Kidney epithelial cell (primary cell): ENCODE data around the gene RNF20. TPM values are rescaled to one million over a fixed set of nuclear protein-coding genes. Genes with fewer than 3 reads are reported as not detected.

ENCODE experiments used
- DNase-seq: peaks from one replicate; pipeline ENCODE4 v3.0.0-alpha.2; 2010; ENCODE audit warnings: low read depth
- H3K27me3 ChIP-seq: 2 replicates; pipeline ENCODE4 v1.6.0; 2011; ENCODE audit warnings: low read length; ENCODE audit not compliant: control insufficient read depth, insufficient read depth
- H3K36me3 ChIP-seq: 2 replicates; pipeline ENCODE4 v1.5.1; 2011; ENCODE audit warnings: low read length; ENCODE audit not compliant: control insufficient read depth, insufficient read depth
- H3K4me3 ChIP-seq: 2 replicates; pipeline ENCODE4 v1.5.1; 2011; ENCODE audit warnings: low read depth, mild to moderate bottlenecking, control low read depth, low read length
- total RNA-seq: library from RNA; depleted of rRNA; stranded (reverse); fragments of >200 nt; gene quantifications from 2 replicates; pipeline ENCODE4 v1.2.3, GENCODE V29; 2015
- TF ChIP-seq, protein P1 (sequence below): IDR thresholded peaks from 2 replicates; pipeline ENCODE4 v1.5.1; 2011; ENCODE audit warnings: mild to moderate bottlenecking, moderate library complexity, low read length, control low read depth, inconsistent platforms; ENCODE audit not compliant: insufficient read depth, poor library complexity, severe bottlenecking

The RNF20 gene
- total RNA-seq, 1 donor from 2014 or later: 26.1 TPM

GRCh38 chr9:101574731-101575333 lies 41.2 kb downstream of the RNF20 start:
- TF ChIP-seq, protein P1, sequence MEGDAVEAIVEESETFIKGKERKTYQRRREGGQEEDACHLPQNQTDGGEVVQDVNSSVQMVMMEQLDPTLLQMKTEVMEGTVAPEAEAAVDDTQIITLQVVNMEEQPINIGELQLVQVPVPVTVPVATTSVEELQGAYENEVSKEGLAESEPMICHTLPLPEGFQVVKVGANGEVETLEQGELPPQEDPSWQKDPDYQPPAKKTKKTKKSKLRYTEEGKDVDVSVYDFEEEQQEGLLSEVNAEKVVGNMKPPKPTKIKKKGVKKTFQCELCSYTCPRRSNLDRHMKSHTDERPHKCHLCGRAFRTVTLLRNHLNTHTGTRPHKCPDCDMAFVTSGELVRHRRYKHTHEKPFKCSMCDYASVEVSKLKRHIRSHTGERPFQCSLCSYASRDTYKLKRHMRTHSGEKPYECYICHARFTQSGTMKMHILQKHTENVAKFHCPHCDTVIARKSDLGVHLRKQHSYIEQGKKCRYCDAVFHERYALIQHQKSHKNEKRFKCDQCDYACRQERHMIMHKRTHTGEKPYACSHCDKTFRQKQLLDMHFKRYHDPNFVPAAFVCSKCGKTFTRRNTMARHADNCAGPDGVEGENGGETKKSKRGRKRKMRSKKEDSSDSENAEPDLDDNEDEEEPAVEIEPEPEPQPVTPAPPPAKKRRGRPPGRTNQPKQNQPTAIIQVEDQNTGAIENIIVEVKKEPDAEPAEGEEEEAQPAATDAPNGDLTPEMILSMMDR: no peak
- H3K27me3 ChIP-seq: no peaks in the 10 kb centered on the region
- DNase-seq: no peak

DNA sequence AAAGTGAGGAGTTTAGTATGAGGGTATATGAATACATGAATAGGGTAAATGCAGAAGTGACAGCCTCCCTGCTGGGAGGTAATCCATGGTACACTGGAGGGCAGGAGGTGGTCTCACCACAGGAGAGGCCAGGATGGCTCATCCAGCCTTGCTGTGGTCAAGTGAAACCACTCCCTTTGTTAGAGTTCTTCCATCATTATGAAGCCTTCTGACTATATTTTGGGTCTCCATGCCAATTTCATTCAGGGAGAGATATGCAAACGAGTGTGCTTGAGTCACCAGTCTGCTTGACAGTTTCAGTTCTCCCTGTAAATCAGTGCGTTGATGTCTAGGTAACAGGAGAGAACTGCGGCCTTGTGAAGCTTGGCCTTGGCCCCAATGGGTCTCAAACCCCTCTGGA lies 44.7 kb downstream of the RNF20 start:
- TF ChIP-seq, protein P1: no peak
- H3K36me3 ChIP-seq: no peaks in the 10 kb centered on the region
- DNase-seq: no peak
- no peak overlapping the region for H3K4me3 ChIP-seq
- no peaks in the 10 kb centered on the region for H3K27me3 ChIP-seq

More at GRCh38 chr9:101574731-101575333, 41.2 kb downstream of the RNF20 start:
- H3K4me3 ChIP-seq: no peak overlapping the region
- no peaks in the 10 kb centered on the region for H3K36me3 ChIP-seq

- TF ChIP-seq, protein P1: no peak
- H3K27me3 ChIP-seq: no peaks in the 10 kb centered on the region
- no peaks in the 10 kb centered on the region for H3K36me3 ChIP-seq
- no peak overlapping the region for H3K4me3 ChIP-seq
- no peak for DNase-seq
Measured at GRCh38 chr9:101579711-101580545, 46.3 kb downstream of the RNF20 start.

DNA sequence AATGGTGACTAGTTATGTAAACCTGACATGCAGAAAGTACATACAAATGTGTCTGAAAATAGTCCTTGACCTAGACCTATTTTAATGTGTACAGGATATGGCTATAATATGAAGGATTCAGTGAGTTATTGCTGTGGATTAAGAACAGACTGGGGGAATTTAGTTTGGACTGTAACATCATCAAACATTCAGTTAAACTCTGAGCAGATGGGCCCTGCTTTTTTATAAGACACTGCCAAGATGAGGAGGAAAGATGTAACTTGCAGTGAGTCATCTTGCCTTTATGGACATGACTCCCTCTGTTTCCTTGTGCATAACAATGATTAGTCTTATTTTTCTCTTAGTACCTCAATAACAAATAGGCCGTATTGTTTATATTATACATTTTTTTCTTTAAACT lies 48.9 kb downstream of the RNF20 start:
- Histone ChIP-seq H3K27me3 (no peaks in the 10 kb centered on the region), H3K4me3 (no peak overlapping the region), H3K36me3 (no peaks in the 10 kb centered on the region)
- TF ChIP-seq, protein P1: no peak
- DNase-seq: no peak

- H3K4me3 ChIP-seq: no peak overlapping the region
- no peaks in the 10 kb centered on the region for H3K36me3 ChIP-seq
- no peaks in the 10 kb centered on the region for H3K27me3 ChIP-seq
- DNase-seq: no peak
- TF ChIP-seq, protein P1: no peak
Measured at GRCh38 chr9:101585740-101586139, 52.1 kb downstream of the RNF20 start.

GRCh38 chr9:101586651-101587050 lies 53.0 kb downstream of the RNF20 start:
- Histone ChIP-seq H3K27me3 (no peaks in the 10 kb centered on the region), H3K36me3 (no peaks in the 10 kb centered on the region), H3K4me3 (no peak overlapping the region)
- TF ChIP-seq, protein P1: no peak
- no peak for DNase-seq
